Brain microvascular endothelial cell (primary cell): Measurements from ENCODE around the gene STX17.
A peak's percentile ranks its signal among the peaks of the same experiment; 100 is the strongest.

Experiments used
- DNase-seq: peaks from one replicate; pipeline ENCODE4 v3.0.0-alpha.2; 2020
- H3K27ac ChIP-seq: fragments of 250-450 bp; sonication (Bioruptor Pico); 2 replicates; pipeline ENCODE4 v1.5.1; 2020; ENCODE audit warnings: mild to moderate bottlenecking, moderate library complexity
- H3K27me3 ChIP-seq: fragments of 250-450 bp; sonication (Bioruptor Pico); replicated peaks from 2 replicates; pipeline ENCODE4 v1.5.1; 2020; ENCODE audit warnings: mild to moderate bottlenecking
- H3K36me3 ChIP-seq: fragments of 250-450 bp; sonication (Bioruptor Pico); replicated peaks from 2 replicates; pipeline ENCODE4 v1.5.1; 2020; ENCODE audit warnings: mild to moderate bottlenecking
- H3K4me3 ChIP-seq: 2 replicates; pipeline ENCODE4 v1.5.1; 2011; ENCODE audit warnings: low read depth, mild to moderate bottlenecking, control low read depth, low read length, moderate library complexity
- CTCF ChIP-seq: IDR thresholded peaks from 2 replicates; pipeline ENCODE4 v1.5.1; 2011; ENCODE audit warnings: low read depth, mild to moderate bottlenecking, moderate library complexity, low read length, control low read depth, inconsistent platforms; ENCODE audit errors: missing control alignments
- in situ Hi-C: cut with HindIII; loops from 2 replicates; pipeline ENCODE4 v1.10.0; 2017; ENCODE audit warnings: low sequenced_read_pairs, low pct_ligation_motif_present

The STX17 gene

GRCh38 chr9:99894826-99895225 lies 11.6 kb upstream of the STX17 start:
- in situ Hi-C loops: no loop called here
- no peak overlapping the region for H3K4me3 ChIP-seq
- DNase-seq: no peak
- peaks cover 7% of the 10 kb centered on the region for H3K27me3 ChIP-seq
- H3K27ac ChIP-seq: no peak overlapping the region
- H3K36me3 ChIP-seq: no peaks in the 10 kb centered on the region
- TF ChIP-seq CTCF: no peak

GRCh38 chr9:99895510-99895909 lies 10.9 kb upstream of the STX17 start:
- DNase-seq: no peak
- no peak overlapping the region for H3K4me3 ChIP-seq
- no peak overlapping the region for H3K27ac ChIP-seq
- in situ Hi-C loops: no loop called here
- H3K27me3 ChIP-seq: peaks cover 7% of the 10 kb centered on the region
- no peaks in the 10 kb centered on the region for H3K36me3 ChIP-seq
- no peak for TF ChIP-seq CTCF

GRCh38 chr9:99896119-99896518 lies 10.3 kb upstream of the STX17 start:
- in situ Hi-C loops: no loop called here
- H3K4me3 ChIP-seq: no peak overlapping the region
- no peak for TF ChIP-seq CTCF
- no peak for DNase-seq
- H3K36me3 ChIP-seq: no peaks in the 10 kb centered on the region
- no peak overlapping the region for H3K27ac ChIP-seq
- H3K27me3 ChIP-seq: peaks cover 7% of the 10 kb centered on the region

- Histone ChIP-seq H3K4me3 (no peak overlapping the region), H3K36me3 (no peaks in the 10 kb centered on the region), H3K27me3 (no peaks in the 10 kb centered on the region), H3K27ac (no peak overlapping the region)
- in situ Hi-C loops: no loop called here
- no peak for TF ChIP-seq CTCF
- no peak for DNase-seq
Observed at GRCh38 chr9:99903393-99903792, 3.1 kb upstream of the STX17 start.

- no peak for DNase-seq
- peak overlapping the region; percentile 91 for H3K4me3 ChIP-seq
- no peak overlapping the region for H3K27ac ChIP-seq
- H3K36me3 ChIP-seq: no peaks in the 10 kb centered on the region
- TF ChIP-seq CTCF: no peak
- in situ Hi-C loops: no loop called here
- no peaks in the 10 kb centered on the region for H3K27me3 ChIP-seq
Observed at GRCh38 chr9:99905833-99906402, 536 bp upstream of the STX17 start.

- H3K36me3 ChIP-seq: no peaks in the 10 kb centered on the region
- no peaks in the 10 kb centered on the region for H3K27me3 ChIP-seq
- no peak for DNase-seq
- in situ Hi-C loops: no loop called here
- H3K4me3 ChIP-seq: peak overlapping the region; percentile 91
- no peak for TF ChIP-seq CTCF
- peak overlapping the region; percentile 91 for H3K27ac ChIP-seq
Observed at GRCh38 chr9:99907208-99907532, 716 bp downstream of the STX17 start.
